CD4-positive, alpha-beta T cell treated with Interferon gamma for 1 hour (primary cell): ENCODE results near the gene ABCA1.
"Not testable (repeated sequence)": the region's sequence is repeated elsewhere in the genome, so short reads cannot be mapped to it uniquely, and the experiment has no call there.

Experiments used
- DNase-seq: peaks from one replicate; pipeline ENCODE4 v3.0.0-alpha.2; 2020

Gene ABCA1

GRCh38 chr9:104900871-104901270 lies 27.1 kb downstream of the ABCA1 start:
- DNase-seq = no peak

- DNase-seq = no peak
These were observed 27.6 kb downstream of the ABCA1 start for GRCh38 chr9:104900324-104900723.

- DNase-seq = no peak
These were observed 28.2 kb downstream of the ABCA1 start for GRCh38 chr9:104899759-104900247.

GRCh38 chr9:104898376-104898775 lies 29.6 kb downstream of the ABCA1 start:
- DNase-seq = not testable (repeated sequence)

GRCh38 chr9:104896131-104896530 lies 31.8 kb downstream of the ABCA1 start:
- no peak for DNase-seq

- no peak for DNase-seq
These were observed 32.4 kb downstream of the ABCA1 start for GRCh38 chr9:104895572-104895971.

GRCh38 chr9:104892701-104893100 lies 35.3 kb downstream of the ABCA1 start:
- no peak for DNase-seq

GRCh38 chr9:104890433-104890770 lies 37.6 kb downstream of the ABCA1 start:
- no peak for DNase-seq

- DNase-seq = no peak
These were observed 41.9 kb downstream of the ABCA1 start for GRCh38 chr9:104885818-104886709.

GRCh38 chr9:104883169-104883568 lies 44.8 kb downstream of the ABCA1 start:
- no peak for DNase-seq

- DNase-seq = no peak
These were observed 45.4 kb downstream of the ABCA1 start for GRCh38 chr9:104882566-104882965.

GRCh38 chr9:104882086-104882485 lies 45.9 kb downstream of the ABCA1 start:
- no peak for DNase-seq

GRCh38 chr9:104879555-104880309 lies 48.2 kb downstream of the ABCA1 start:
- DNase-seq = no peak

- DNase-seq = no peak
These were observed 51.4 kb downstream of the ABCA1 start for GRCh38 chr9:104876587-104876986.

GRCh38 chr9:104875897-104876296 lies 52.1 kb downstream of the ABCA1 start:
- no peak for DNase-seq

- DNase-seq = no peak
These were observed 52.6 kb downstream of the ABCA1 start for GRCh38 chr9:104875320-104875719.

GRCh38 chr9:104873489-104873850 lies 54.5 kb downstream of the ABCA1 start:
- DNase-seq = no peak

- DNase-seq = peak; percentile 58
These were observed 55.1 kb downstream of the ABCA1 start for GRCh38 chr9:104872656-104873488.

- DNase-seq = no peak
These were observed 55.9 kb downstream of the ABCA1 start for GRCh38 chr9:104871961-104872527.

- no peak for DNase-seq
These were observed 58.1 kb downstream of the ABCA1 start for GRCh38 chr9:104869811-104870210.

GRCh38 chr9:104868687-104869404 lies 59.1 kb downstream of the ABCA1 start:
- DNase-seq = peak; percentile 58

- no peak for DNase-seq
These were observed 59.7 kb downstream of the ABCA1 start for GRCh38 chr9:104868303-104868686.
